Osteoblast (primary cell): Measurements from ENCODE around the gene SOD2. TPM values are rescaled to one million over a fixed set of nuclear protein-coding genes. Genes with fewer than 3 reads are reported as not detected.
"Not testable (repeated sequence)": the region's sequence is repeated elsewhere in the genome, so short reads cannot be mapped to it uniquely, and the experiment has no call there.

ENCODE experiments used
- DNase-seq: peaks from one replicate; pipeline ENCODE4 v3.0.0; 2011; ENCODE audit warnings: low spot score, mixed read lengths; ENCODE audit not compliant: insufficient read length; ENCODE audit errors: missing footprints
- H2AFZ ChIP-seq: 2 replicates; pipeline ENCODE4 v1.6.0; 2011; ENCODE audit warnings: mild to moderate bottlenecking, low read length
- H3K27ac ChIP-seq: 2 replicates; pipeline ENCODE4 v1.5.1; 2011; ENCODE audit warnings: mild to moderate bottlenecking, low read depth, low read length, moderate library complexity
- H3K27me3 ChIP-seq: 2 replicates; pipeline ENCODE4 v1.6.0; 2012; ENCODE audit warnings: mild to moderate bottlenecking, control low read depth, inconsistent platforms, low read length, moderate library complexity; ENCODE audit not compliant: insufficient read depth
- H3K36me3 ChIP-seq: 2 replicates; pipeline ENCODE4 v1.5.1; 2011; ENCODE audit warnings: mild to moderate bottlenecking, low read length, control low read depth, moderate library complexity; ENCODE audit not compliant: insufficient read depth
- H3K4me1 ChIP-seq: 2 replicates; pipeline ENCODE4 v1.5.1; 2011; ENCODE audit warnings: mild to moderate bottlenecking, low read length, control low read depth, moderate library complexity; ENCODE audit not compliant: insufficient read depth
- H3K4me2 ChIP-seq: 2 replicates; pipeline ENCODE4 v1.6.0; 2011; ENCODE audit warnings: mild to moderate bottlenecking, low read length; ENCODE audit not compliant: insufficient read depth
- H3K4me3 ChIP-seq: fragments of 200-600 bp; sonication (generic); 3 replicates; pipeline ENCODE4 v1.5.1; 2012; ENCODE audit warnings: mild to moderate bottlenecking, low read length, inconsistent platforms; ENCODE audit not compliant: insufficient read depth
- H3K79me2 ChIP-seq: 2 replicates; pipeline ENCODE4 v1.6.0; 2012; ENCODE audit warnings: mild to moderate bottlenecking, low read length, control low read depth, inconsistent platforms; ENCODE audit not compliant: insufficient read depth
- H3K9me3 ChIP-seq: 2 replicates; pipeline ENCODE4 v1.5.1; 2011; ENCODE audit warnings: low read depth, low read length, control low read depth
- H4K20me1 ChIP-seq: 2 replicates; pipeline ENCODE4 v1.6.0; 2012; ENCODE audit warnings: mild to moderate bottlenecking, low read length, control low read depth; ENCODE audit not compliant: insufficient read depth
- CTCF ChIP-seq: IDR thresholded peaks from 2 replicates; pipeline ENCODE4 v1.5.1; 2011; ENCODE audit warnings: mild to moderate bottlenecking, low read depth, low read length, moderate library complexity; ENCODE audit errors: extremely low read depth
- total RNA-seq: library from RNA; depleted of rRNA; stranded (reverse); fragments of >200 nt; gene quantifications from 2 replicates; pipeline ENCODE4 v1.2.3, GENCODE V29; 2012

SOD2 gene
- total RNA-seq, 1 donor: 544 TPM

DNA sequence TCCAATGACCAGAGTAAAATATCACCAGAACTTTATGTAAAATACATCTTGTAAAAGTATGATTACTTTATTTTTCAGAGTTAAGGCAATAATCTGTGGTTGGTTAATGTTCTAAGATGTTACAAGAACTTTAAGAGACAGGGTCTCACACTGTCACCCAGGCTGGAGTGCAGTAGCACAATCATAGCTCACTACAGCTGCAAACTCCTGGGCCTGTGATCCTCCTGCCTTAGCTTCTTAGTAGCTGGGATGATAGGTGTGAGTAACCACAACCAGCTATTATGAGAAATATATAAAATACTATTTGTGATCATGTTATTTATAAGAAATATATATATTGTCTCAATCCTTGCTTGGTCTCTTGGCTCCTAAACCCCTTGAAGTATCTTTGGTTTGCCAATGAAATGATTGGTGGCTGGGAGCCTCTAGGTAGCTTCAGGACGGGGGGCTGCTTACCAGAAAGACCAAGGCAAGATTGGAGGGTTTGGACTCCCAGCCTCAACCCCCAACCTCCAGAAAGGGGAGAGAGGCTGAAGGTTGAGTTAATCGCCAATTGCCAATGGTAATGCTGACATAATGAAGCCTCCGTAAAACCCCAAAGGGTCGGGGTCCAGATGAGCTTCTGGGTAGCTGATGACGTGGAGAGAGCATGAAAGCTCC is 15.4 kb downstream of the SOD2 start:
- H2AFZ ChIP-seq: no peak overlapping the region
- no peak overlapping the region for H3K4me2 ChIP-seq
- no peak overlapping the region for H3K4me3 ChIP-seq
- no peaks in the 10 kb centered on the region for H4K20me1 ChIP-seq
- no peaks in the 10 kb centered on the region for H3K9me3 ChIP-seq
- H3K4me1 ChIP-seq: peaks cover 12% of the 10 kb centered on the region
- no peaks in the 10 kb centered on the region for H3K27me3 ChIP-seq
- H3K27ac ChIP-seq: no peak overlapping the region
- DNase-seq: no peak
- TF ChIP-seq CTCF: no peak
- H3K36me3 ChIP-seq: peaks cover 13% of the 10 kb centered on the region
- H3K79me2 ChIP-seq: no peaks in the 10 kb centered on the region

DNA sequence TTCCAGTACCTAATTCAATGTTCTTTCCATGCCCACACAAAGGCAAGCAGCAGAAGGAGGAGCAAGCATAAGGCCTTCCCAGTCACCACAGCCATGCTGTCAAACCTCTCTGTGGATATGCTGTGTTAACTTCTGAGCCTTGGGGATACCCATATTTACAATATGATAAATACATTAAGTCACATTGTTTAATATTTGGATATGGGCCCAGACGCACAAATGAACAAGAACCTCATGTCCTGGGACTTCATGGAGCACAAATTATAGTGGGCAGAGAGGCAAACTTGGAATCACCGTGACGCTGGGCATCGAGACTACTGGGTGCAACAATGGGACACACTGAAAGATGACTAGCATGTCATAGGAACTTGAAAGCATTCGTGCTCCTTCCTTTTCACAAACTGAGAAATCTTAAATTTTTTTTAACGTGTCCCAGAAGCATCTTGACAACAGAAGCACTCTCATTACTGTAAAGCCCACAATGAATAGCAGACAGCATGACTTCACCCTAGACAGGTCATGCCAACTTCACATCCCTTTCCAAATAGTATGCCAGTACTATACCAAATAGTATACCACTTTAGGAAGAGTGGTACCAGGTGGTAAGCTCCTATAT is 16.0 kb downstream of the SOD2 start:
- no peaks in the 10 kb centered on the region for H3K27me3 ChIP-seq
- H3K4me2 ChIP-seq: no peak overlapping the region
- H2AFZ ChIP-seq: no peak overlapping the region
- no peaks in the 10 kb centered on the region for H3K79me2 ChIP-seq
- H3K9me3 ChIP-seq: no peaks in the 10 kb centered on the region
- no peak overlapping the region for H3K27ac ChIP-seq
- no peak for TF ChIP-seq CTCF
- H4K20me1 ChIP-seq: no peaks in the 10 kb centered on the region
- DNase-seq: no peak
- H3K4me1 ChIP-seq: peaks cover 12% of the 10 kb centered on the region
- H3K4me3 ChIP-seq: no peak overlapping the region
- peaks cover 7% of the 10 kb centered on the region for H3K36me3 ChIP-seq

- not testable (repeated sequence) for DNase-seq, H3K9me3 ChIP-seq, H4K20me1 ChIP-seq, H3K36me3 ChIP-seq, H3K4me3 ChIP-seq, H3K79me2 ChIP-seq, H3K27me3 ChIP-seq, H3K4me2 ChIP-seq, H3K27ac ChIP-seq, H2AFZ ChIP-seq
- peaks cover 12% of the 10 kb centered on the region for H3K4me1 ChIP-seq
These were observed 16.8 kb downstream of the SOD2 start for GRCh38 chr6:159676236-159676635.

GRCh38 chr6:159665868-159666635 is 27.0 kb downstream of the SOD2 start:
- TF ChIP-seq CTCF: no peak
- Histone ChIP-seq H3K79me2 (no peaks in the 10 kb centered on the region), H3K4me1 (peaks cover 16% of the 10 kb centered on the region), H3K9me3 (no peaks in the 10 kb centered on the region), H3K4me3 (no peak overlapping the region), H3K4me2 (peak overlapping the region; percentile 58), H3K27me3 (no peaks in the 10 kb centered on the region), H4K20me1 (peaks cover 2% of the 10 kb centered on the region), H2AFZ (peak overlapping the region; percentile 72), H3K27ac (peak overlapping the region; percentile 69), H3K36me3 (no peaks in the 10 kb centered on the region)
- DNase-seq: peak; percentile 63

GRCh38 chr6:159663368-159663889 is 29.6 kb downstream of the SOD2 start:
- not testable (repeated sequence) for H3K27ac ChIP-seq, H3K4me3 ChIP-seq, H2AFZ ChIP-seq, H3K36me3 ChIP-seq, H3K27me3 ChIP-seq, DNase-seq, H4K20me1 ChIP-seq, H3K4me2 ChIP-seq, H3K9me3 ChIP-seq, H3K79me2 ChIP-seq
- H3K4me1 ChIP-seq: peaks cover 16% of the 10 kb centered on the region

DNA sequence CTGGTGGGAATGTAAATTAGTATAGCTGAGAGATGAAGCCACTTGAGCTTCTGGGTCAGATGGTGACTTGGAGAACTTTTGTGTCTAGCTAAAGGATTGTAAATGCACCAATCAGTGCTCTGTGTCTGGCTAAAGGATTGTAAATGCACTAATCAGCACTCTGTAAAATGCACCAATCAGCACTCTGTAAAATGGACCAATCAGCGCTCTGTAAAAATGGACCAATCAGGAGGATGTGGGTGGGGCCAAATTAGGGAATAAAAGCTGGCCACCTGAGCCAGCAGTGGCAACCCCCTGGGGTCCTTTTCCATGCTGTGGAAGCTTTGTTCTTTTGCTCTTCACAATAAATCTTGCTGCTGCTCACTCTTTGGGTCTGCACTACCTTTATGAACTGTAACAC is 31.1 kb downstream of the SOD2 start:
- H3K4me2 ChIP-seq, H3K27ac ChIP-seq, H2AFZ ChIP-seq, H3K9me3 ChIP-seq, DNase-seq, H3K27me3 ChIP-seq, H4K20me1 ChIP-seq, H3K4me3 ChIP-seq, H3K36me3 ChIP-seq, H3K79me2 ChIP-seq: not testable (repeated sequence)
- H3K4me1 ChIP-seq: peaks cover 15% of the 10 kb centered on the region
